ENCODE results near the gene GPC3. TPM values are rescaled to one million over a fixed set of nuclear protein-coding genes. Genes with fewer than 3 reads are reported as not detected.

The GPC3 gene
- polyA plus RNA-seq, 1 of the 3 experiments (the other 2 are of a cell fraction): 1.4 TPM

DNA sequence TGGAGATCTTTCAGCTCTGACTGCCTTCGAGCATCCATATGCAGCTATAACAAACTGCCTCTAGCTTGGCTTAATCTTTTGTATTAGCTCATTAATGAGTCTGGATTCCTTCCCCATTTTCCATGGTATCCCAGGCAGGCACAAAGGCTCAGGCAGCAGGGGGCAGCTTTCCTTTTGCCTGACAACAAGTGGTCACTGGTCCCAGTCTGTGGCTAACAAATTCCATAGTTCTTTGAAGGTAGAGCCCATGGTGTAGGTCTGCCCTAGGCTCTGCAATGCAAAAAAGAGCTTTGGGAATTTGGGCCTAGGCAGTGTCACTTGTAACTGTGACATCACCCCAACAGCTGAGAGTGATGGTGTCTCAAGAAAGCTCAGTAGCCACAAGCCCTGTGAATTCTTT lies 335.7 kb downstream of the GPC3 start:
- Histone ChIP-seq H3K4me2 (no peak overlapping the region), H3K9me3 (no peaks in the 10 kb centered on the region), H3F3A (replicated peaks; ENCODE audit: insufficient read depth) (no peaks in the 10 kb centered on the region), H3K9ac (no peak overlapping the region), H4K20me1 (ENCODE audit: insufficient read depth) (no peaks in the 10 kb centered on the region), H3K4me3 (ENCODE audit: low read depth in 2 of 2, low read length in 1 of 2) (no peak overlapping the region), H3K36me3 (replicated peaks in 1 of 2; ENCODE audit: control insufficient read depth in 1 of 2, insufficient read depth in 2 of 2, low read length in 1 of 2) (no peaks in the 10 kb centered on the region), H2AFZ (ENCODE audit: low read depth) (no peak overlapping the region), H3K27ac (ENCODE audit: low read depth in 2 of 2, low read length in 1 of 2) (no peak overlapping the region), H3K9me2 (no peaks in the 10 kb centered on the region), H3K4me1 (ENCODE audit: control insufficient read depth in 1 of 2, insufficient read depth in 2 of 2, low read depth in 1 of 2, low read length in 1 of 2) (no peaks in the 10 kb centered on the region), H3K27me3 (ENCODE audit: insufficient read depth) (no peaks in the 10 kb centered on the region; the same call in 1 of the 2 replicates), H3K79me2 (ENCODE audit: insufficient read depth) (no peaks in the 10 kb centered on the region)
- POLR2A ChIA-PET: no interaction called here
- CTCF ChIA-PET: interaction anchor here (1.2 kb wide), 1 partner anchor 21 kb away, joined by 4 read pairs; no protein-coding TSS in a partner anchor
- no peak for DNase-seq
- TF ChIP-seq TAF1 (IDR thresholded peaks at IDR 0.05; ENCODE audit: borderline replicate concordance, low read depth, low read length): no peak
- WGBS (ENCODE audit: low lambda C conversion rate): 0% methylated on average over 1 of the region's 1 CpG

DNA sequence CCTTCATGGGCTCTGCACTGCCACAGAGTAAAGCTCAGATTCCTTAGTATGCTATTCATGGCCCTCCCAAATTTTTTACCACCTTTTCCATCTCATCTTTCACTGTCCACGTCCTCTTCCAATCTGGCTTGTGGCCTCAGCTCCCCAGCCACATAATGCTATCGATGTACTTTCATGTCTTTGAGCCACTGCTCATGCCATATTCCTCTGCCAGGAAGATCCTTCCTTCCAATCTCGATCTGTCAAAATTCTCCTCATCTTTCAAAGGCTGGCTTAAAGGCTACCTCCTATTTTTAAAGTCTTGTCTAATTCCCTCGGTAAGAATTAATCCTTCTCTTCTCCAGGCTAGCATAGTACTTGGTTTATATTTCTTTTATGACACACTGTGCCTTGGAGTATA lies 336.8 kb downstream of the GPC3 start:
- ChIA-PET POLR2A (no interaction called here), CTCF (interaction anchor here (2.8 kb wide), 1 partner anchor 22 kb away, joined by 15 read pairs; no protein-coding TSS in a partner anchor)
- no peak for TF ChIP-seq IRF3 (IDR thresholded peaks at IDR 0.05; ENCODE audit: low read depth, low read length)
- DNase-seq: no peak
- H3K4me1 ChIP-seq (ENCODE audit: control insufficient read depth in 1 of 2, insufficient read depth in 2 of 2, low read depth in 1 of 2, low read length in 1 of 2): no peaks in the 10 kb centered on the region
- H3K27ac ChIP-seq (ENCODE audit: low read depth in 2 of 2, low read length in 1 of 2): no peak overlapping the region
- H3K9me2 ChIP-seq: no peaks in the 10 kb centered on the region
- no peaks in the 10 kb centered on the region; the same call in 1 of the 2 replicates for H3K27me3 ChIP-seq (ENCODE audit: insufficient read depth)
- H3F3A ChIP-seq (replicated peaks; ENCODE audit: insufficient read depth): no peaks in the 10 kb centered on the region
- no peaks in the 10 kb centered on the region for H3K9me3 ChIP-seq
- H2AFZ ChIP-seq (ENCODE audit: low read depth): no peak overlapping the region
- H4K20me1 ChIP-seq (ENCODE audit: insufficient read depth): no peaks in the 10 kb centered on the region
- 9% methylated on average over 4 of the region's 4 CpGs for WGBS (ENCODE audit: low lambda C conversion rate)
- no peak overlapping the region for H3K4me2 ChIP-seq
- H3K4me3 ChIP-seq (ENCODE audit: low read depth in 2 of 2, low read length in 1 of 2): no peak overlapping the region
- no peaks in the 10 kb centered on the region for H3K79me2 ChIP-seq (ENCODE audit: insufficient read depth)
- no peaks in the 10 kb centered on the region for H3K36me3 ChIP-seq (replicated peaks in 1 of 2; ENCODE audit: control insufficient read depth in 1 of 2, insufficient read depth in 2 of 2, low read length in 1 of 2)
- no peak overlapping the region for H3K9ac ChIP-seq

DNA sequence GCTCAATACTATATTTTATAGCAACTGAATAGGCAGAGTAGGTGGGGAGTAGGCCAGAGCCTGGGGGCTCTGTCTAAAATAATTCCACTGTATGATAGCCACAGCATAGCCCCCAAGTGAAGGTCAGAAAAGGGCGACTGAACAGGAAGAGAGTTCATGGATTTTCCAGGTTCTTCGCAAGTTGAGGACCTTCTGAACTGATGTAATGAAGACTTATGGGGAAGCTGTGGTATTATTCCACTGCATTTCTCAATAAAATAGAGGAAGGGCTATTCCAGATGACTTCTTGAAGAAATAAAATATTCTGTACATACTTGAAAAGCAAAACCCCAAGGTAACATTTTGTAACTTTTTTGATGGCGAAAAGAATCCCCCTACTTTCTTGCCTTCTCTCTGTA lies 338.7 kb downstream of the GPC3 start:
- CTCF ChIA-PET: interaction anchor here (2.8 kb wide), 1 partner anchor 24 kb away, joined by 15 read pairs; no protein-coding TSS in a partner anchor
- Histone ChIP-seq H3K27ac (ENCODE audit: low read depth in 2 of 2, low read length in 1 of 2) (no peak overlapping the region), H3K27me3 (ENCODE audit: insufficient read depth) (peaks cover 1% of the 10 kb centered on the region; the same call in 1 of the 2 replicates), H3K4me1 (ENCODE audit: control insufficient read depth in 1 of 2, insufficient read depth in 2 of 2, low read depth in 1 of 2, low read length in 1 of 2) (no peaks in the 10 kb centered on the region), H3K36me3 (replicated peaks in 1 of 2; ENCODE audit: control insufficient read depth in 1 of 2, insufficient read depth in 2 of 2, low read length in 1 of 2) (no peaks in the 10 kb centered on the region), H3K9me2 (no peaks in the 10 kb centered on the region), H3K4me2 (no peak overlapping the region), H2AFZ (ENCODE audit: low read depth) (no peak overlapping the region), H3K79me2 (ENCODE audit: insufficient read depth) (no peaks in the 10 kb centered on the region), H3K9me3 (no peaks in the 10 kb centered on the region), H3F3A (replicated peaks; ENCODE audit: insufficient read depth) (no peaks in the 10 kb centered on the region), H3K4me3 (ENCODE audit: low read depth in 2 of 2, low read length in 1 of 2) (no peak overlapping the region), H3K9ac (no peak overlapping the region), H4K20me1 (ENCODE audit: insufficient read depth) (no peaks in the 10 kb centered on the region)
- no peak for DNase-seq
- TF ChIP-seq USF1 (IDR thresholded peaks at IDR 0.05; ENCODE audit: borderline replicate concordance, low read depth) (no peak), IRF3 (IDR thresholded peaks at IDR 0.05; ENCODE audit: low read depth, low read length) (no peak)
- POLR2A ChIA-PET: no interaction called here
- 27% methylated on average over 3 of the region's 3 CpGs for WGBS (ENCODE audit: low lambda C conversion rate)

Data from SK-N-SH (cell line).